Motor neuron (in vitro differentiated cells): ENCODE results near the gene PLA2G4A. TPM values are rescaled to one million over a fixed set of nuclear protein-coding genes. Genes with fewer than 3 reads are reported as not detected.

Source experiments
- total RNA-seq, 8 experiments: library from RNA; unstranded; fragments of 300-600 nt; gene quantifications; 2 replicates each; pipeline versions ENCODE4 v1.2.3 to v1.2.4, GENCODE V29; 2022

PLA2G4A gene
- total RNA-seq, 8 experiments from 2014 or later = 2.9 to 74.0 (median 5.9) TPM

Other genes starting within 250 kb of the PLA2G4A start
- gene PTGS2, start 148.5 kb upstream of the PLA2G4A start, total RNA-seq = 1 to 10 TPM in 4 of 8 experiments, under 1 TPM in 4; 0.11 to 2.3 (median 0.80) TPM